ENCODE measurements around the gene GPR180. TPM values are rescaled to one million over a fixed set of nuclear protein-coding genes. Genes with fewer than 3 reads are reported as not detected.

Gene GPR180
- total RNA-seq, 4 donors from 2014 or later: 2.6 to 5.3 (median 3.6) TPM

GRCh38 chr13:94682229-94682628, 80.6 kb downstream of the GPR180 start:
- peaks cover 0 to 5% (median 0%) of the 10 kb centered on the region in 4 donors for H3K27me3 ChIP-seq
- DNase-seq: no peak
- peak overlapping the region in 3 of 4 donors; percentile 42 to 63 (median 56) for H3K27ac ChIP-seq
- TF ChIP-seq POLR2A (IDR thresholded peaks at IDR 0.05) (no peak), CTCF (IDR thresholded peaks at IDR 0.05) (no peak)
- intact Hi-C loops (cut with DNase I): no loop called here
- no peak overlapping the region for H3K4me3 ChIP-seq
- no peaks in the 10 kb centered on the region for H3K36me3 ChIP-seq
- 78% methylated on average over 2 of the region's 2 CpGs for WGBS, 2 donors
- H3K9me3 ChIP-seq: no peaks in the 10 kb centered on the region
- peaks cover 0 to 56% (median 0%) of the 10 kb centered on the region in 3 donors for H3K4me1 ChIP-seq

- Histone ChIP-seq H3K27me3 (no peaks in the 10 kb centered on the region), H3K9me3 (no peaks in the 10 kb centered on the region), H3K36me3 (no peaks in the 10 kb centered on the region), H3K4me3 (no peak overlapping the region), H3K27ac (no peak overlapping the region), H3K4me1 (peaks cover 0 to 54% (median 0%) of the 10 kb centered on the region in 3 donors)
- no peak for DNase-seq
- WGBS, 2 donors: 35 to 56% methylated on average over 5 of the region's 5 CpGs
- intact Hi-C loops (cut with DNase I): no loop called here
- TF ChIP-seq POLR2A (IDR thresholded peaks at IDR 0.05): no peak
- no peak for TF ChIP-seq CTCF (IDR thresholded peaks at IDR 0.05)
Measured at GRCh38 chr13:94683409-94683808, 81.8 kb downstream of the GPR180 start.

Small RNA genes within 50 kb of the gene (small RNA-seq; reads per million reads assigned to genes)
- gene RNA5SP36: 0 to 0.45 (median 0.08) reads per million in 4 donors

Other genes starting within 250 kb of the GPR180 start
- not detected for gene DCT, start 122.2 kb upstream of the GPR180 start, total RNA-seq
- gene TGDS, start 5.7 kb upstream of the GPR180 start, total RNA-seq: 10 to 100 TPM in 2 of 4 donors, 1 to 10 TPM in 2; 2.5 to 17.9 (median 9.8) TPM
- gene SOX21, start 110.7 kb downstream of the GPR180 start, total RNA-seq: 10 to 100 TPM in 2 of 4 donors, 1 to 10 TPM in 2; 6.7 to 11.6 (median 10.1) TPM